HEK293 (cell line): ENCODE results near the gene TMEM134.

Source experiments
- PRDM10 ChIP-seq: fragments of 450-650 bp; formaldehyde crosslinking; IDR thresholded peaks from 2 replicates; pipeline ENCODE4 v1.5.1; 2016; ENCODE audit warnings: missing biosample characterization, missing genetic modification characterization
- ZBTB48 ChIP-seq: fragments of 450-650 bp; formaldehyde crosslinking; IDR thresholded peaks from 2 replicates; pipeline ENCODE4 v1.5.1; 2016; ENCODE audit warnings: missing biosample characterization, missing genetic modification characterization
- ZBTB8A ChIP-seq: fragments of 450-650 bp; formaldehyde crosslinking; IDR thresholded peaks from 2 replicates; pipeline ENCODE4 v1.5.1; 2016; ENCODE audit warnings: missing biosample characterization, missing genetic modification characterization
- ZNF26 ChIP-seq: fragments of 450-650 bp; formaldehyde crosslinking; IDR thresholded peaks from 2 replicates; pipeline ENCODE4 v1.5.1; 2016; ENCODE audit warnings: missing biosample characterization, missing genetic modification characterization
- ZNF585B ChIP-seq: fragments of 450-650 bp; formaldehyde crosslinking; IDR thresholded peaks from 2 replicates; pipeline ENCODE4 v1.5.1; 2016; ENCODE audit warnings: missing biosample characterization, missing genetic modification characterization
- TF ChIP-seq, protein P1 (sequence below): fragments of 450-650 bp; formaldehyde crosslinking; IDR thresholded peaks from 2 replicates; pipeline ENCODE4 v1.5.1; 2016; ENCODE audit warnings: missing biosample characterization, missing genetic modification characterization

DNA sequence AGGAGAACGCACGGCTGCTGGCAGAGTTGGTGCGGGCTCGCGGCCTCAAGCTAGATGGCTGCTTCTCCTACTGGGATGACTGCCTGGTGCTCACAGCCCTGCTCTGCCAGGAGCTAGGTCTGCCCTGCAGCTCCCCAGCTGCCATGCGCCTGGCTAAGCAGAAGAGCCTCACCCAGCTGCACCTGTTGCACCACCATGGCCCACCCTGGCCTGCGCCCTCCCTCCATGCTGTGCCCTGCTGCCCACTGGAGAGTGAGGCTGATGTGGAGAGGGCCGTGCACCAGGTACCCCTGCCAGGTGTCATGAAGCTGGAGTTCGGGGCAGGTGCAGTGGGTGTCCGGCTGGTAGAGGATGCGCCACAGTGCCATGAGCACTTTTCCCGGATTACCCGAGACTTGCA, 45.6 kb downstream of the TMEM134 start:
- no peak for TF ChIP-seq ZBTB8A (tag by site-specific recombination)
- TF ChIP-seq ZNF585B, result no peak
- TF ChIP-seq, protein P1, sequence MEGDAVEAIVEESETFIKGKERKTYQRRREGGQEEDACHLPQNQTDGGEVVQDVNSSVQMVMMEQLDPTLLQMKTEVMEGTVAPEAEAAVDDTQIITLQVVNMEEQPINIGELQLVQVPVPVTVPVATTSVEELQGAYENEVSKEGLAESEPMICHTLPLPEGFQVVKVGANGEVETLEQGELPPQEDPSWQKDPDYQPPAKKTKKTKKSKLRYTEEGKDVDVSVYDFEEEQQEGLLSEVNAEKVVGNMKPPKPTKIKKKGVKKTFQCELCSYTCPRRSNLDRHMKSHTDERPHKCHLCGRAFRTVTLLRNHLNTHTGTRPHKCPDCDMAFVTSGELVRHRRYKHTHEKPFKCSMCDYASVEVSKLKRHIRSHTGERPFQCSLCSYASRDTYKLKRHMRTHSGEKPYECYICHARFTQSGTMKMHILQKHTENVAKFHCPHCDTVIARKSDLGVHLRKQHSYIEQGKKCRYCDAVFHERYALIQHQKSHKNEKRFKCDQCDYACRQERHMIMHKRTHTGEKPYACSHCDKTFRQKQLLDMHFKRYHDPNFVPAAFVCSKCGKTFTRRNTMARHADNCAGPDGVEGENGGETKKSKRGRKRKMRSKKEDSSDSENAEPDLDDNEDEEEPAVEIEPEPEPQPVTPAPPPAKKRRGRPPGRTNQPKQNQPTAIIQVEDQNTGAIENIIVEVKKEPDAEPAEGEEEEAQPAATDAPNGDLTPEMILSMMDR, result no peak
- no peak for TF ChIP-seq PRDM10 (tag by site-specific recombination)
- TF ChIP-seq ZBTB48 (tag by site-specific recombination), result no peak
- no peak for TF ChIP-seq ZNF26 (tag by site-specific recombination)
